ENCODE measurements around the gene PYGM. TPM values are rescaled to one million over a fixed set of nuclear protein-coding genes. Genes with fewer than 3 reads are reported as not detected.
"Not testable (repeated sequence)": the region's sequence is repeated elsewhere in the genome, so short reads cannot be mapped to it uniquely, and the experiment has no call there.

Gene PYGM
- total RNA-seq, 1 donor from 2014 or later: 4.0 TPM

GRCh38 chr11:64720640-64721358 is 39.0 kb downstream of the PYGM start:
- intact Hi-C loops (cut with micrococcal nuclease): no loop called here

GRCh38 chr11:64720167-64720566 is 39.6 kb downstream of the PYGM start:
- intact Hi-C loops (cut with micrococcal nuclease): no loop called here

GRCh38 chr11:64719406-64719805 is 40.4 kb downstream of the PYGM start:
- intact Hi-C loops (cut with micrococcal nuclease): no loop called here

GRCh38 chr11:64718780-64719124 is 41.0 kb downstream of the PYGM start:
- intact Hi-C loops (cut with micrococcal nuclease): no loop called here

GRCh38 chr11:64718084-64718779 is 41.5 kb downstream of the PYGM start:
- intact Hi-C loops (cut with micrococcal nuclease): no loop called here

GRCh38 chr11:64717268-64717578 is 42.6 kb downstream of the PYGM start:
- intact Hi-C loops (cut with micrococcal nuclease): no loop called here

GRCh38 chr11:64716473-64717267 is 43.1 kb downstream of the PYGM start:
- intact Hi-C loops (cut with micrococcal nuclease): no loop called here

- intact Hi-C loops (cut with micrococcal nuclease): no loop called here
Observed at GRCh38 chr11:64715756-64716472, 43.9 kb downstream of the PYGM start.

- intact Hi-C loops (cut with micrococcal nuclease): no loop called here
Observed at GRCh38 chr11:64715110-64715509, 44.7 kb downstream of the PYGM start.

- intact Hi-C loops (cut with micrococcal nuclease): no loop called here
Observed at GRCh38 chr11:64714666-64715065, 45.1 kb downstream of the PYGM start.

GRCh38 chr11:64713781-64714363 is 45.9 kb downstream of the PYGM start:
- intact Hi-C loops (cut with micrococcal nuclease): no loop called here

- intact Hi-C loops (cut with micrococcal nuclease): no loop called here
Observed at GRCh38 chr11:64713016-64713707, 46.6 kb downstream of the PYGM start.

- intact Hi-C loops (cut with micrococcal nuclease): no loop called here
Observed at GRCh38 chr11:64712430-64713015, 47.3 kb downstream of the PYGM start.

- intact Hi-C loops (cut with micrococcal nuclease): no loop called here
Observed at GRCh38 chr11:64711956-64712362, 47.8 kb downstream of the PYGM start.

- intact Hi-C loops (cut with micrococcal nuclease): no loop called here
Observed at GRCh38 chr11:64711138-64711955, 48.4 kb downstream of the PYGM start.

GRCh38 chr11:64710418-64711137 is 49.2 kb downstream of the PYGM start:
- intact Hi-C loops (cut with micrococcal nuclease): no loop called here

- intact Hi-C loops (cut with micrococcal nuclease): no loop called here
Observed at GRCh38 chr11:64705501-64705900, 54.3 kb downstream of the PYGM start.

GRCh38 chr11:64703048-64703447 is 56.7 kb downstream of the PYGM start:
- intact Hi-C loops (cut with micrococcal nuclease): no loop called here

- intact Hi-C loops (cut with micrococcal nuclease): not testable (repeated sequence)
Observed at GRCh38 chr11:64701956-64702355, 57.8 kb downstream of the PYGM start.
